ENCODE measurements around the gene C20orf144.
A peak's percentile ranks its signal among the peaks of the same experiment; 100 is the strongest.

C20orf144 gene

GRCh38 chr20:33649201-33649681 lies 12.9 kb upstream of the C20orf144 start:
- TF ChIP-seq CTCF (conservative IDR thresholded peaks at IDR 0.05; ENCODE audit: low read depth, low read length) = no peak
- no peak for DNase-seq (ENCODE audit: low read depth)

GRCh38 chr20:33650111-33650752 lies 11.9 kb upstream of the C20orf144 start:
- H3K4me3 ChIP-seq (ENCODE audit: low read depth, low read length) = no peak overlapping the region
- TF ChIP-seq CTCF (conservative IDR thresholded peaks at IDR 0.05; ENCODE audit: low read depth, low read length) = no peak
- no peak for DNase-seq (ENCODE audit: low read depth)

More at GRCh38 chr20:33649201-33649681, 12.9 kb upstream of the C20orf144 start:
- no peak overlapping the region for H3K4me3 ChIP-seq (ENCODE audit: low read depth, low read length)

GRCh38 chr20:33650753-33651561 lies 11.2 kb upstream of the C20orf144 start:
- DNase-seq (ENCODE audit: low read depth) = no peak
- no peak overlapping the region for H3K4me3 ChIP-seq (ENCODE audit: low read depth, low read length)
- TF ChIP-seq CTCF (conservative IDR thresholded peaks at IDR 0.05; ENCODE audit: low read depth, low read length) = no peak

GRCh38 chr20:33651562-33652048 lies 10.5 kb upstream of the C20orf144 start:
- no peak for TF ChIP-seq CTCF (conservative IDR thresholded peaks at IDR 0.05; ENCODE audit: low read depth, low read length)
- no peak for DNase-seq (ENCODE audit: low read depth)

GRCh38 chr20:33653218-33653899 lies 8.8 kb upstream of the C20orf144 start:
- peak; percentile 99 for TF ChIP-seq CTCF (conservative IDR thresholded peaks at IDR 0.05; ENCODE audit: low read depth, low read length)
- peak; percentile 80 for DNase-seq (ENCODE audit: low read depth)
- no peak overlapping the region for H3K4me3 ChIP-seq (ENCODE audit: low read depth, low read length)

More at GRCh38 chr20:33651562-33652048, 10.5 kb upstream of the C20orf144 start:
- no peak overlapping the region for H3K4me3 ChIP-seq (ENCODE audit: low read depth, low read length)

GRCh38 chr20:33653900-33654596 lies 8.1 kb upstream of the C20orf144 start:
- TF ChIP-seq CTCF (conservative IDR thresholded peaks at IDR 0.05; ENCODE audit: low read depth, low read length) = no peak
- no peak overlapping the region for H3K4me3 ChIP-seq (ENCODE audit: low read depth, low read length)
- DNase-seq (ENCODE audit: low read depth) = no peak
